Testis (tissue), 3 donors: ENCODE measurements around the gene CEP131. TPM values are rescaled to one million over a fixed set of nuclear protein-coding genes. Genes with fewer than 3 reads are reported as not detected.

Source experiments
- DNase-seq: peaks from one replicate; pipeline ENCODE4 v3.0.0-alpha.2; 2019
- H3K27ac ChIP-seq, 2 donors: fragments of 200-600 bp; sonication (generic); one replicate each; pipeline ENCODE4 v1.5.1; 2019
- H3K27me3 ChIP-seq: fragments of 200-600 bp; sonication (generic); one replicate; pipeline ENCODE4 v1.5.1; 2019
- H3K36me3 ChIP-seq: fragments of 200-600 bp; sonication (generic); one replicate; pipeline ENCODE4 v1.5.1; 2017; ENCODE audit warnings: low read depth; ENCODE audit errors: missing control alignments
- H3K4me1 ChIP-seq: fragments of 200-600 bp; sonication (generic); one replicate; pipeline ENCODE4 v1.5.1; 2019
- H3K4me3 ChIP-seq, 2 donors: fragments of 200-600 bp; sonication (generic); one replicate each; pipeline ENCODE4 v1.5.1; 2017 to 2019
- H3K9me3 ChIP-seq: fragments of 200-600 bp; sonication (generic); one replicate; pipeline ENCODE4 v1.5.1; 2017
- POLR2A ChIP-seq: fragments of 450-650 bp; IDR thresholded peaks from one replicate; pipeline ENCODE4 v1.6.1; 2017; ENCODE audit warnings: antibody characterized with exemption, mild to moderate bottlenecking, moderate library complexity
- WGBS, 2 donors: methylation state at CpG; one replicate each; pipeline ENCODE4 v1.1.5; 2018; 5-methylcytosine and 5-hydroxymethylcytosine counted together
- intact Hi-C: fragments of 100-400 bp; cut with DNase I; formaldehyde crosslinking; loops from one replicate; pipeline ENCODE4 v1.15.1; 2023; ENCODE audit warnings: low total_unique reads
- polyA plus RNA-seq: library from polyadenylated mRNA; stranded (reverse); fragments of 350-450 nt; fragmentation: Illumina TruSeq; extraction: RNeasy Lipid Tissue Mini Kit (QIAGEN cat#74804); gene quantifications from one replicate; pipeline ENCODE4 v1.2.3, GENCODE V29; 2014; ENCODE audit warnings: low read depth, low replicate concordance; ENCODE audit not compliant: insufficient read depth
- total RNA-seq, 2 donors: library from RNA; depleted of rRNA; stranded (reverse); fragments of >200 nt; gene quantifications; one replicate each; pipeline ENCODE4 v1.2.3, GENCODE V29; 2016
- TF ChIP-seq, protein P1 (sequence below), 3 experiments: fragments of 450-650 bp in 2 of 3; fragments of 200-600 bp in 1 of 3; sonication (generic) in 1 of 3; IDR thresholded peaks; one replicate each; pipeline ENCODE4 v1.5.1; 2016 to 2019; ENCODE audit warnings: antibody characterized with exemption in 3 of 3, mild to moderate bottlenecking in 2 of 3, moderate library complexity in 1 of 3

CEP131 gene
- total and polyA plus RNA-seq, 3 donors from 2014 or later: 28.9 to 48.7 (median 42.9) TPM

DNA sequence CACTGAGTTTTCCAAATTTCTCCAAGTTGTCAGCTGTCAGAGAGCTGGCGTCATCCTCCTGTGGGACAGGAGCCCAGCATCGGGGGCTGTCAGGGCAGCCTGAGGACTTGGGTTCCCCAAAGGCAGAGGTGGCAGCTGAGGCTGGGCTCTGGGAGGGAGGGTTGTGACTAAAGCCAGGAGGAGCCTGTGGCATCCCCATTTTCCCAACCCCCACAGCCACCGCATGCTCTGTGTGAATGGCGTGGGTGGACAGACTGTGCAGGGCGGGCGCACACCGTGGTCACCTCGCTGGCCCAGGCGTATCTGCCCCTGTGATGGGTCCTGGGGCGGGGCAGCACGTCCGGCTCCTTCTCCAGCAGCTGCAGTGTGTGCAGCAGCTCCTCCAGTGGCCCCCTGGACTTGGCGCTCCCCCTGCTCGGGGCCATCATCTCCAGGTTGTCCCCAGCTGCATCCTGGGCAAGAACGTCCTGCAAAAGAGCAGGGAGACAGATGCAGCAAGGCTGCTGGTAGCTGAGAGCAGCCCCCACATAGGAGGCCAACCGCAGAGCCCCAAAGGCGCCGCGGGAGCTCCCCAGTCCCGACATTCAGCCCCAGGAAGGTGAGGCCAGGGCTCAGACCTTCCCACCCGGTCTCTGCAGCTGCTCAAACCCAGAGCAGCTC is 24.8 kb downstream of the CEP131 start:
- WGBS, 2 donors: 91 to 100% methylated on average over 1 to 15 of the region's 21 CpGs
- no peaks in the 10 kb centered on the region for H3K27me3 ChIP-seq
- no peak overlapping the region for H3K4me3 ChIP-seq
- H3K4me1 ChIP-seq: peaks cover 20% of the 10 kb centered on the region
- TF ChIP-seq, protein P1, sequence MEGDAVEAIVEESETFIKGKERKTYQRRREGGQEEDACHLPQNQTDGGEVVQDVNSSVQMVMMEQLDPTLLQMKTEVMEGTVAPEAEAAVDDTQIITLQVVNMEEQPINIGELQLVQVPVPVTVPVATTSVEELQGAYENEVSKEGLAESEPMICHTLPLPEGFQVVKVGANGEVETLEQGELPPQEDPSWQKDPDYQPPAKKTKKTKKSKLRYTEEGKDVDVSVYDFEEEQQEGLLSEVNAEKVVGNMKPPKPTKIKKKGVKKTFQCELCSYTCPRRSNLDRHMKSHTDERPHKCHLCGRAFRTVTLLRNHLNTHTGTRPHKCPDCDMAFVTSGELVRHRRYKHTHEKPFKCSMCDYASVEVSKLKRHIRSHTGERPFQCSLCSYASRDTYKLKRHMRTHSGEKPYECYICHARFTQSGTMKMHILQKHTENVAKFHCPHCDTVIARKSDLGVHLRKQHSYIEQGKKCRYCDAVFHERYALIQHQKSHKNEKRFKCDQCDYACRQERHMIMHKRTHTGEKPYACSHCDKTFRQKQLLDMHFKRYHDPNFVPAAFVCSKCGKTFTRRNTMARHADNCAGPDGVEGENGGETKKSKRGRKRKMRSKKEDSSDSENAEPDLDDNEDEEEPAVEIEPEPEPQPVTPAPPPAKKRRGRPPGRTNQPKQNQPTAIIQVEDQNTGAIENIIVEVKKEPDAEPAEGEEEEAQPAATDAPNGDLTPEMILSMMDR (IDR thresholded peaks at IDR 0.05): no peak
- no peak for TF ChIP-seq POLR2A
- DNase-seq: no peak
- no peak overlapping the region for H3K27ac ChIP-seq
- no peaks in the 10 kb centered on the region for H3K36me3 ChIP-seq
- intact Hi-C loops: no loop called here
- no peaks in the 10 kb centered on the region for H3K9me3 ChIP-seq

DNA sequence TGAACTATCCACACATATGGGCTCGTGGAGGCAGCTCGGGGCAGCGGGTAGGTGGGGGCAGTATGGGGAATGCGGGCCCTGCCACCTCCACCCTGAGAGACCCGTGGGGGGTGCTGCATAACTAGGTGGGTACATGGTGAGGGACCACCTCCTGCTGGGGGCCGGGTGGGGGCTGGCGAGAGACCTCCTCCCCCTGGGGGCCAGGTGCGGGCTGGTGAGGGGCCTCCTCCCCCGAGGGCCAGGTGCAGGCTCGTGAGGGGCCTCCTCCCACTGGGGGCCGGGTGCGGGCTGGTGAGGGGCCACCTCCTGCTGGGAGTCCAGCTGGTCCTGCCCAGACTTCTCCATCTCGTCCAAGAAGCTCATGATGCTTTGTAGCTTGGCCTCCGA is 25.4 kb downstream of the CEP131 start:
- intact Hi-C loops: no loop called here
- no peak for TF ChIP-seq POLR2A
- TF ChIP-seq, protein P1 (IDR thresholded peaks at IDR 0.05): no peak
- no peak for DNase-seq
- no peak overlapping the region for H3K4me3 ChIP-seq
- WGBS, 2 donors: 80 to 96% methylated on average over 9 to 14 of the region's 14 CpGs
- H3K27ac ChIP-seq: no peak overlapping the region
- peaks cover 20% of the 10 kb centered on the region for H3K4me1 ChIP-seq
- H3K36me3 ChIP-seq: no peaks in the 10 kb centered on the region
- H3K9me3 ChIP-seq: no peaks in the 10 kb centered on the region
- no peaks in the 10 kb centered on the region for H3K27me3 ChIP-seq

DNA sequence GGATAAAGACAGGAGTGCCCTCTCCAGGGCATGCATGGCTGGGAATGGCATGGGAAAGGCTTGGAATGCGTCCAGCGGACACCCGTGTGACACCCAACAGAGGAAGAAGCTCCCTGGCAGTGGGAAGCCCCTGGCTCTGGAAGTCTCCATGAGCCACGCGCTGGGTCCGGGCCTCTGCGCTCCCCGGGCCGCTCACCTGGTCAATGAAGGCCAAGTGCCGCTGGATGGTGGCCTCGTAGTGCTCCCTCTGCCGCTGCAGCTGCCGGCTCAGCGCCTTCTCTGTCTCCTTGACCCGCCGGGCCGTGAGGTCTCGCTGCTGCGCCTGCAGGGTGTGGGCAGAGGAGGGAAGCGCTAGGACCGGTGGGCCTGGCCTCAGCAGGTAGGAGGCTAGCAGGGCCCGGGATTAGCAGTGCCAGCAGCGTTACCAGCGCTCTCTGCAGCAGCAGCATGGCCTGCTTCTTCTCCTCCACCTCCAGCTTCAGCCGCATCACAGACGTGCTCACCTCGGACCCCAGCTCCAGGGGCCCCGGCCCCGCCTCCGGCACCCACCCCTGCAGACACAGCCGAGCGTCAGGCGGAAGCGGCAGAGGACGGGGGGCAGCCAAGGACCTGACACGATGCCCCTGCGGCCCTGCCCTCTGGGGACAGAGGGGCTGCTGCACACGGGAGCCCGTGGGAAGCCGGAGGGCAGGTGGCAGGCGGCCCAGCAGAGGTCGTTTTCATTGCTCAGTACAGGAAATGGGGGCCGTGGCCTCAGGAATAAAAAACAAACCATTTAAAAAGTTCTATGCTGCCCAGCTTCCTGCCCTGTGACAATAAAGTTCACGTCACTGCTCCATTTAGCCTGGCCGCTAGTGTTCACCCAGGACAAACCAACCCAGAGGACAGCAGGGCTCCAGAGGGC is 26.0 kb downstream of the CEP131 start:
- Histone ChIP-seq H3K27ac (no peak overlapping the region), H3K4me3 (no peak overlapping the region), H3K4me1 (peaks cover 20% of the 10 kb centered on the region), H3K27me3 (no peaks in the 10 kb centered on the region), H3K9me3 (no peaks in the 10 kb centered on the region), H3K36me3 (no peaks in the 10 kb centered on the region)
- intact Hi-C loops: no loop called here
- TF ChIP-seq POLR2A: no peak
- TF ChIP-seq, protein P1 (IDR thresholded peaks at IDR 0.05): no peak
- no peak for DNase-seq
- WGBS, 2 donors: 82 to 95% methylated on average over 32 to 45 of the region's 45 CpGs

DNA sequence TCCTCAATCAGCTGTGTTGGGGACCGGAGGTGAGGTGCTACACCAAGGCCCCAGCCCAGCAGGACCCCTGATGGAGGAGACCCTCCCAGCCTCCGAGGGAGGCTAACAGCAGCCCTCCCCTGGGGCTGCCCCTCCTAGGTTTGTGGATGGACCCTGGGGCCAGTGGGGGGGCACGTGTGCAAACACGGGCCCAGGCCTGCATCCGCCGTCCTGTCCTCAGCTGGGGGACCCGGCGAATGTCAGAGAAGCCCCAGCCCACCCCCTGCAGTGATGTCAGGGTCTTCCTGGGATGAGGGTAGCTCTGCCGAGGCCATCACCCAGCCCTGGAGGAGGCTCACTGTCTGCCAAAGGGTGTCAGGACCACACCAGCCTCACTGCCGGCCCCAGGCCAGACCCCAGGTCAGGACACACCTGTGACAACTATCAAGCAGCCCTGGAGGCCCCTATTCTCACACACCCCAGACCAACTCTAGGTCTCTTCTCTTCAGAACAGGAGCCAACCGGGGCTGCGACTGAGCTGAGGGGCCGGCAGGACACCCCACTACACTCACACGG is 26.7 kb downstream of the CEP131 start:
- DNase-seq: no peak
- TF ChIP-seq, protein P1 (IDR thresholded peaks at IDR 0.05): no peak
- no peak for TF ChIP-seq POLR2A
- Histone ChIP-seq H3K27me3 (no peaks in the 10 kb centered on the region), H3K36me3 (no peaks in the 10 kb centered on the region), H3K4me3 (no peak overlapping the region), H3K27ac (no peak overlapping the region), H3K9me3 (no peaks in the 10 kb centered on the region), H3K4me1 (peaks cover 20% of the 10 kb centered on the region)
- 87 to 96% methylated on average over 3 to 14 of the region's 14 CpGs for WGBS, 2 donors
- intact Hi-C loops: no loop called here
